Body of pancreas (tissue), 4 donors: Measurements from ENCODE around the gene MAST4.

Experiments
- POLR2A ChIP-seq, 3 donors: fragments of 450-650 bp; IDR thresholded peaks; one replicate each; pipeline ENCODE4 v1.6.1; 2016; ENCODE audit warnings: antibody characterized with exemption in 3 of 3, mild to moderate bottlenecking in 2 of 3
- TF ChIP-seq, protein P1 (sequence below), 7 experiments: fragments of 450-650 bp in 4 of 7; fragments of 200-600 bp in 3 of 7; sonication (generic) in 3 of 7; IDR thresholded peaks; one replicate each; pipeline ENCODE4 v1.5.1; 2016 to 2019; ENCODE audit warnings: antibody characterized with exemption in 7 of 7

DNA sequence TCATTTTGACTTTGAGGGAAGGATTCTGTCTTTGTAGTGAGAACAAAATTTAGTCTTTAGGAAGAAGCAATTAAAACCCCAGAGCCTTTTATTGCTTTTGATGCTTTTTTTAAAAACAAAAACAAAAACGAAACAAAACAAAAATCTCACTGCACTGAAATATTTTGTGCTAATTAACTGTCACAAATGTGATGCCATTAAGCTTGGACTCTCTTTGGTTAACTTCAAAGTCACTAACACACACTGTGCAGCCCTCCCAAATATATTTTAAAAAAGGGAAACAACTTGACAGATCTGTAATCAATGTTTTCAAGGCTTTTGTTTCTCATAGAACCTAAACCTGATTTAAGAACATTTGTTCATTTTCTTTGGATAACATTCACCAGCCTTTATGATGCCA lies 290.7 kb downstream of the MAST4 start:
- TF ChIP-seq, protein P1, sequence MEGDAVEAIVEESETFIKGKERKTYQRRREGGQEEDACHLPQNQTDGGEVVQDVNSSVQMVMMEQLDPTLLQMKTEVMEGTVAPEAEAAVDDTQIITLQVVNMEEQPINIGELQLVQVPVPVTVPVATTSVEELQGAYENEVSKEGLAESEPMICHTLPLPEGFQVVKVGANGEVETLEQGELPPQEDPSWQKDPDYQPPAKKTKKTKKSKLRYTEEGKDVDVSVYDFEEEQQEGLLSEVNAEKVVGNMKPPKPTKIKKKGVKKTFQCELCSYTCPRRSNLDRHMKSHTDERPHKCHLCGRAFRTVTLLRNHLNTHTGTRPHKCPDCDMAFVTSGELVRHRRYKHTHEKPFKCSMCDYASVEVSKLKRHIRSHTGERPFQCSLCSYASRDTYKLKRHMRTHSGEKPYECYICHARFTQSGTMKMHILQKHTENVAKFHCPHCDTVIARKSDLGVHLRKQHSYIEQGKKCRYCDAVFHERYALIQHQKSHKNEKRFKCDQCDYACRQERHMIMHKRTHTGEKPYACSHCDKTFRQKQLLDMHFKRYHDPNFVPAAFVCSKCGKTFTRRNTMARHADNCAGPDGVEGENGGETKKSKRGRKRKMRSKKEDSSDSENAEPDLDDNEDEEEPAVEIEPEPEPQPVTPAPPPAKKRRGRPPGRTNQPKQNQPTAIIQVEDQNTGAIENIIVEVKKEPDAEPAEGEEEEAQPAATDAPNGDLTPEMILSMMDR (IDR thresholded peaks at IDR 0.05) = no peak
- no peak for TF ChIP-seq POLR2A (IDR thresholded peaks at IDR 0.05)
